ENCODE results near the gene NXPH2.

DNA sequence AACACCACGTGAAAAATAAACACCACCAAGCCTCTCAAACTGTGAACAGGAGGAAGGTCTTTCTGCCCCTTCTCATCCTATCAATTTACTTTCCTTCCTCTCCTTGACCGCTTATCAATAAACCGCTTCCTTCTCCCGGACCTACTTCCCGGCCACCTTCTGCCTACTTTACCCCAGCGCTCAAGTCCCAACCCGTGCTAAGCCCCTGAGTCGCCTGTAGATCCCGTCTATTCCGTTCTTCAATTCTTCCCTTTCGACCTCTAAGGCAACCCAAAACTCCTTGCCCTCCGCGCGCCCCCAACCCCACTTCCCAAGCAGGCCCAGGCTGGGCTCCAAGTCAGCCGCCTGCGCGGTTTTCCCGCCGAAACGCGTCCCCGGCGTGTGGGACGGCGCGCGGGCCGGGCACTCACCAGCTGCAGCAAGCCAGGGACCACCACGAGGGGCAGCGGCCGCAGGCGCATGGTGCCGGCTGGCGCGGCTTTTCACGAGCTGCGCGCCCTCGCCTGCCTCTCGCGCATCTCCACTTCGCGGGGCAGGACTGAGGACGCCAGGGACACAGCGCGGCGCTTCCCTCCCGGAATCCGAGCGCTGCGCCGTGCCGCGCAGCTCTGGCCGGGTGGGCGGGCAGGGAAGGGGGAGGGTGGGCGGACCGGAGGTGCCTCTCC is at the start of gene NXPH2:
- TF ChIP-seq SIN3A (IDR thresholded peaks at IDR 0.05; ENCODE audit: borderline replicate concordance, insufficient read depth, low read length) (no peak), POLR2AphosphoS5 (IDR thresholded peaks at IDR 0.05; ENCODE audit: low read depth, low read length) (no peak), TAF1 (IDR thresholded peaks at IDR 0.05; ENCODE audit: borderline replicate concordance, insufficient read depth, low read length) (no peak)
- TF ChIP-seq, protein P1, sequence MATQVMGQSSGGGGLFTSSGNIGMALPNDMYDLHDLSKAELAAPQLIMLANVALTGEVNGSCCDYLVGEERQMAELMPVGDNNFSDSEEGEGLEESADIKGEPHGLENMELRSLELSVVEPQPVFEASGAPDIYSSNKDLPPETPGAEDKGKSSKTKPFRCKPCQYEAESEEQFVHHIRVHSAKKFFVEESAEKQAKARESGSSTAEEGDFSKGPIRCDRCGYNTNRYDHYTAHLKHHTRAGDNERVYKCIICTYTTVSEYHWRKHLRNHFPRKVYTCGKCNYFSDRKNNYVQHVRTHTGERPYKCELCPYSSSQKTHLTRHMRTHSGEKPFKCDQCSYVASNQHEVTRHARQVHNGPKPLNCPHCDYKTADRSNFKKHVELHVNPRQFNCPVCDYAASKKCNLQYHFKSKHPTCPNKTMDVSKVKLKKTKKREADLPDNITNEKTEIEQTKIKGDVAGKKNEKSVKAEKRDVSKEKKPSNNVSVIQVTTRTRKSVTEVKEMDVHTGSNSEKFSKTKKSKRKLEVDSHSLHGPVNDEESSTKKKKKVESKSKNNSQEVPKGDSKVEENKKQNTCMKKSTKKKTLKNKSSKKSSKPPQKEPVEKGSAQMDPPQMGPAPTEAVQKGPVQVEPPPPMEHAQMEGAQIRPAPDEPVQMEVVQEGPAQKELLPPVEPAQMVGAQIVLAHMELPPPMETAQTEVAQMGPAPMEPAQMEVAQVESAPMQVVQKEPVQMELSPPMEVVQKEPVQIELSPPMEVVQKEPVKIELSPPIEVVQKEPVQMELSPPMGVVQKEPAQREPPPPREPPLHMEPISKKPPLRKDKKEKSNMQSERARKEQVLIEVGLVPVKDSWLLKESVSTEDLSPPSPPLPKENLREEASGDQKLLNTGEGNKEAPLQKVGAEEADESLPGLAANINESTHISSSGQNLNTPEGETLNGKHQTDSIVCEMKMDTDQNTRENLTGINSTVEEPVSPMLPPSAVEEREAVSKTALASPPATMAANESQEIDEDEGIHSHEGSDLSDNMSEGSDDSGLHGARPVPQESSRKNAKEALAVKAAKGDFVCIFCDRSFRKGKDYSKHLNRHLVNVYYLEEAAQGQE (IDR thresholded peaks at IDR 0.05; ENCODE audit: insufficient read depth in 1 of 2, low read depth in 2 of 2, low read length in 2 of 2), result no peak

Measured in PFSK-1 (cell line).